Uterus (tissue), 4 donors: Measurements from ENCODE around the gene PREX1. TPM values are rescaled to one million over a fixed set of nuclear protein-coding genes. Genes with fewer than 3 reads are reported as not detected.

Source experiments
- DNase-seq, 2 donors: peaks; one replicate each; pipeline ENCODE4 v3.0.0-alpha.2; 2019 to 2020
- H3K27ac ChIP-seq, 2 donors: fragments of 200-600 bp; sonication (generic); 1 replicate in 1 of 2; 2 replicates in 1 of 2; pipeline ENCODE4 v1.5.1; 2016 to 2018
- H3K27me3 ChIP-seq, 2 donors: fragments of 200-600 bp; sonication (generic); one replicate each; pipeline ENCODE4 v1.5.1; 2018 to 2019; ENCODE audit warnings: control low read depth in 1 of 2
- H3K36me3 ChIP-seq, 2 donors: fragments of 200-600 bp; sonication (generic); one replicate each; pipeline ENCODE4 v1.5.1; 2019; ENCODE audit warnings: control low read depth in 1 of 2
- H3K4me1 ChIP-seq, 2 donors: fragments of 200-600 bp; sonication (generic); one replicate each; pipeline ENCODE4 v1.5.1; 2018 to 2019; ENCODE audit warnings: control low read depth in 1 of 2
- H3K4me3 ChIP-seq, 2 donors: fragments of 200-600 bp; sonication (generic); 1 replicate in 1 of 2; 2 replicates in 1 of 2; pipeline ENCODE4 v1.5.1; 2018 to 2019; ENCODE audit warnings: mild to moderate bottlenecking in 1 of 2
- H3K9me3 ChIP-seq, 2 donors: fragments of 200-600 bp; sonication (generic); one replicate each; pipeline ENCODE4 v1.5.1; 2019; ENCODE audit warnings: control low read depth in 1 of 2
- POLR2A ChIP-seq, 2 donors: fragments of 450-650 bp; IDR thresholded peaks; one replicate each; pipeline ENCODE4 v1.6.1; 2016; ENCODE audit warnings: antibody characterized with exemption in 2 of 2, mild to moderate bottlenecking in 1 of 2, moderate library complexity in 1 of 2
- intact Hi-C: fragments of 100-400 bp; cut with DNase I; formaldehyde crosslinking; loops from one replicate; pipeline ENCODE4 v1.15.1; 2023; ENCODE audit warnings: low total_unique reads
- total RNA-seq, 4 donors: library from RNA; depleted of rRNA in 3 of 4; stranded (reverse); fragments of >200 nt in 3 of 4; gene quantifications; one replicate each; pipeline versions ENCODE4 v1.1.0 to v1.2.4, GENCODE V29; 2014 to 2023
- TF ChIP-seq, protein P1 (sequence below), 4 experiments: fragments of 200-600 bp in 2 of 4; fragments of 450-650 bp in 2 of 4; sonication (generic) in 2 of 4; IDR thresholded peaks; one replicate each; pipeline ENCODE4 v1.5.1; 2016 to 2019; ENCODE audit warnings: antibody characterized with exemption in 4 of 4, mild to moderate bottlenecking in 2 of 4, moderate library complexity in 1 of 4
- donor health status: DM: yes; HTN: yes; CAD: no.

The PREX1 gene
- total RNA-seq, 4 donors from 2014 or later: 3.6 to 19.7 (median 11.3) TPM

DNA sequence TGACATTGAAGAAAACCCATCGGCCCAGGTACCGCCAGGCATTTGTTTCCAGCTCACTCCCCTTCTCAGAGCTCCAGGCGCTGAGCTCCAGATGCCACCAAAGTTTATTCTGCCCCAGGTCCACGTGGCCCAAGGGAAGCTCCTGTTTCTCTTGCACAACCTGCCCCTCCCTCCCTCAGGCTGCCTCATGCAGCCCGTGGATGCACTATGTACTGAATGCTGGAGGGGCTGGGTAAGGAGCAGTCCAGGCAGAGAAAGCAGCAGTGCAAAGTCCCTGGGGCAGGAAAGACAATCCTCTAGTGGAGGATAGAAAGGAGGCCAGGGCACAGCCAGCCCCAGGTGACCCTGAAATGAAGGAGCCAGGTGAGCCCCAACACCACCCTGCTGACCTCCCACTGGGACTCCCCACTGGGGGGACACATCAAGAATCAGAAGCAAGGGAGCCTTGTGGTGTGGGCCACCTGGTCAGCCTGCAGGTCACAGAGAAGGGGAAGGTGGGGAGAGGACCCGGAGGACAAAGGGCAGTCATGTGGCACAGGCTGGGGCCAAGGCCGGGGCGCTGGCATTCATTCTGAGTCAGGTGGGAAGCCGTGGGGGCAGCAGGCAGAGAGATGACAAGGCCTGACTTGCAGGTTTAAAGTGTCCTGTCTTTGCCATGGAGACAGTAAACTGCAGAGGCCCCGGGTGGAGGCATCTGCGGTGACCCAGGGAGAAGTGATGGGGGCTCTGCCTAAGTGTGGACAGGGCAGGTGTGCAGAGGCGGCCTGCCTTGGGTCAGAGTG, 230.1 kb downstream of the PREX1 start:
- Histone ChIP-seq H3K9me3 (no peaks in the 10 kb centered on the region), H3K27me3 (no peaks in the 10 kb centered on the region), H3K36me3 (no peaks in the 10 kb centered on the region), H3K4me1 (no peaks in the 10 kb centered on the region), H3K27ac (no peak overlapping the region), H3K4me3 (no peak overlapping the region)
- no peak for TF ChIP-seq POLR2A (IDR thresholded peaks at IDR 0.05)
- TF ChIP-seq, protein P1, sequence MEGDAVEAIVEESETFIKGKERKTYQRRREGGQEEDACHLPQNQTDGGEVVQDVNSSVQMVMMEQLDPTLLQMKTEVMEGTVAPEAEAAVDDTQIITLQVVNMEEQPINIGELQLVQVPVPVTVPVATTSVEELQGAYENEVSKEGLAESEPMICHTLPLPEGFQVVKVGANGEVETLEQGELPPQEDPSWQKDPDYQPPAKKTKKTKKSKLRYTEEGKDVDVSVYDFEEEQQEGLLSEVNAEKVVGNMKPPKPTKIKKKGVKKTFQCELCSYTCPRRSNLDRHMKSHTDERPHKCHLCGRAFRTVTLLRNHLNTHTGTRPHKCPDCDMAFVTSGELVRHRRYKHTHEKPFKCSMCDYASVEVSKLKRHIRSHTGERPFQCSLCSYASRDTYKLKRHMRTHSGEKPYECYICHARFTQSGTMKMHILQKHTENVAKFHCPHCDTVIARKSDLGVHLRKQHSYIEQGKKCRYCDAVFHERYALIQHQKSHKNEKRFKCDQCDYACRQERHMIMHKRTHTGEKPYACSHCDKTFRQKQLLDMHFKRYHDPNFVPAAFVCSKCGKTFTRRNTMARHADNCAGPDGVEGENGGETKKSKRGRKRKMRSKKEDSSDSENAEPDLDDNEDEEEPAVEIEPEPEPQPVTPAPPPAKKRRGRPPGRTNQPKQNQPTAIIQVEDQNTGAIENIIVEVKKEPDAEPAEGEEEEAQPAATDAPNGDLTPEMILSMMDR (IDR thresholded peaks at IDR 0.05): no peak
- intact Hi-C loops: no loop called here
- no peak for DNase-seq

DNA sequence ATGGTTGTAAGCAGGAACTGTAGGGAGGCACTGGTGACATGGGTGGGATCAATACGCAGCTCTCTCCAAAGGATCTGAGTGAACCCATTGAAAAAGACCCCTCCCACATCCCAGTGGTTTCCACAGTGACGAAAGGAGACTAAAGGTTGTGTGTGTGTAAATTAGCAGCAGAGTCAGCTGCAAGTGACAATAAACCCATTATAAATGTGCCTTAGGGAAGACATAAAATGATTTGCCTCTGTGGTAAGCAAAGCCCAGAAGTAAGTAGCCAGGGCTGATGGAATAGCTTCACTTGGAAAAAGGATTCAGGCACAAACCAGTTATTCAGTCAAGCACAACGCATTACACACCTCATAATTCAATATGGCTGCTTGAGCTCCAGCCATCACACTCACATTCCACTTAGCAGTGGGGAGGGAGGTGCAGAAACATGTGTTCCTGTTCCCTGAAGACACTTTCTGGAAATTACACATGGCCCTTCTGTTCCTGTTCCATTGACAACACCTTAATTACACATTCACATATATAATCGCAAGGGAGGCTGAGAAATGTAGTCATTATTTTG, 231.4 kb downstream of the PREX1 start:
- H3K27ac ChIP-seq: peak overlapping the region in 1 of 2 donors; percentile 58

DNA sequence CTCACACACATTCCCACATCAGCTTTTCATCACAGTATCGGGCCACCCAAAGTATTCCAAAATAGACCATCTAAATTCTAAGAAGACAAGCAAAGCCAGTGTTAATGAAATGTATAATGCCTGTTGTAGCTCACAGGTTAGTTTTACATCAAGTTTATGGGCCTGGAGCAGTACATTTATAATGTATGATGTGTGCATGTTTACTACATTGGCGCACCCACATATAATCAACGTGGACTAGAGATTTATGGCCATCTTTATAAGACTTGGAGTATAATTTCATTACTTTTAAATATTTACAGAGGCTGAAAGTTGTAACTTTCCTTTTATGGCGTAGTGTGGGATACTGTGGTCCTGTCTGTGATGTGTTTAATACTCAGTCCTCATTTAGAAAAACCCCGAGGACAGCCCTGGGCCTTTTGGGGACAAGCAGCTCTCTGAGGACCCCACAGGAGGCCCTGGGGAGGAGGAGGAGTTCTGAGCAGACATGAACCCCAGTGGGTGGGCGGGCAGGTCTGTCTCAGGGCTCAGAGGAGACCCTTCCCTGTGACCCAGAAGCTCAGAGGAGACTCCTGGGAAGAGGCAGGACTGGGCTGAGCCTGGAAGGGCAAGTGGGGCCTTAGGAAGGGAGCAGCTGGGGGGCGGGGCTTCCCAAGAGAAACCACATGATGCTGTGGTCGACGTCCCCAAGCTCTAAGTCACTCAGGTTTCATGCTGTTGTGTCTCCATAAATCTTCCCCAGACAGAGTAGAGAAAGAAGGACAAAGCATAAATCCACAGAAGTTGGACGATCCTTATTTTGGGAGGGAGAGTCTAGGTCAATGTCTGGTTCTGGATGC, 232.1 kb downstream of the PREX1 start:
- Histone ChIP-seq H3K4me1 (no peaks in the 10 kb centered on the region), H3K36me3 (no peaks in the 10 kb centered on the region), H3K27ac (peak overlapping the region in 1 of 2 donors; percentile 58), H3K4me3 (no peak overlapping the region), H3K27me3 (no peaks in the 10 kb centered on the region), H3K9me3 (no peaks in the 10 kb centered on the region)
- intact Hi-C loops: no loop called here
- no peak for TF ChIP-seq POLR2A (IDR thresholded peaks at IDR 0.05)
- TF ChIP-seq, protein P1 (IDR thresholded peaks at IDR 0.05): no peak
- no peak for DNase-seq

More for the DNA sequence above, 231.4 kb downstream of the PREX1 start:
- H3K4me3 ChIP-seq: no peak overlapping the region
- no peaks in the 10 kb centered on the region for H3K27me3 ChIP-seq
- H3K9me3 ChIP-seq: no peaks in the 10 kb centered on the region
- intact Hi-C loops: no loop called here
- H3K36me3 ChIP-seq: no peaks in the 10 kb centered on the region
- DNase-seq: no peak
- TF ChIP-seq, protein P1 (IDR thresholded peaks at IDR 0.05): no peak
- TF ChIP-seq POLR2A (IDR thresholded peaks at IDR 0.05): no peak
- no peaks in the 10 kb centered on the region for H3K4me1 ChIP-seq

DNA sequence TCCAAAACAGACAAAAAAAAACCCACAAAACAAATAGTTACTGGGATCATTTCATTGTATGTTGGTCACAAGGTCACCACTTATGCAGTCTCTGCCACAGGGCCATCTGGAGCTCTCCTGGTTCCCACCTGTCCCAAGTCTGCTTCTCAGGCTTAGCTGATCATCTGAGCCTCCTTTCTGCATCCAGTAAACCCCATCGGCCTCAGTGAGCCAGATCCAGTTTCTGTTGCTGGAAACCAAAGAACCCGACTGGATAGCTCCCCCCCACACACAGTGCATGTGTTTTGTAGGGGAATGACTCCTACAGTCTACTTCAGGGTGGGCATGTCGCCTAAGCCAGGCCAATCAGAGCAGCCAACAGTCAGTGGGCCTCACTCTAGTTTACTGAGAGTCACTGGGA, 233.3 kb downstream of the PREX1 start:
- H3K36me3 ChIP-seq: no peaks in the 10 kb centered on the region
- DNase-seq: no peak
- TF ChIP-seq, protein P1 (IDR thresholded peaks at IDR 0.05): no peak
- TF ChIP-seq POLR2A (IDR thresholded peaks at IDR 0.05): no peak
- H3K27ac ChIP-seq: no peak overlapping the region
- no peak overlapping the region for H3K4me3 ChIP-seq
- H3K4me1 ChIP-seq: no peaks in the 10 kb centered on the region
- H3K27me3 ChIP-seq: no peaks in the 10 kb centered on the region
- H3K9me3 ChIP-seq: no peaks in the 10 kb centered on the region
- intact Hi-C loops: no loop called here
